Type B pancreatic cell (in vitro differentiated cells): ENCODE data around the gene ABCB4. TPM values are rescaled to one million over a fixed set of nuclear protein-coding genes. Genes with fewer than 3 reads are reported as not detected.
"Not testable (repeated sequence)": the region's sequence is repeated elsewhere in the genome, so short reads cannot be mapped to it uniquely, and the experiment has no call there.

Source experiments
- DNase-seq: peaks from one replicate; pipeline ENCODE4 v3.0.0; 2021; ENCODE audit warnings: mixed read lengths; ENCODE audit not compliant: unreplicated experiment; ENCODE audit errors: extremely low spot score
- H3K27ac Mint-ChIP-seq: 2 replicates; pipeline ENCODE4 v1.8.0; 2021; ENCODE audit warnings: mild to moderate bottlenecking, mixed read lengths
- H3K27me3 Mint-ChIP-seq: 2 replicates; pipeline ENCODE4 v1.8.0; 2021; ENCODE audit warnings: mixed read lengths
- H3K36me3 Mint-ChIP-seq: 2 replicates; pipeline ENCODE4 v1.8.0; 2021; ENCODE audit warnings: mixed read lengths
- H3K4me1 Mint-ChIP-seq: one replicate; pipeline ENCODE4 v1.8.0; 2021; ENCODE audit warnings: mixed read lengths; ENCODE audit not compliant: unreplicated experiment
- H3K4me3 Mint-ChIP-seq: 2 replicates; pipeline ENCODE4 v1.8.0; 2021; ENCODE audit warnings: mild to moderate bottlenecking, mixed read lengths
- H3K9me3 Mint-ChIP-seq: 2 replicates; pipeline ENCODE4 v1.8.0; 2021; ENCODE audit warnings: mixed read lengths
- total RNA-seq: library from RNA; stranded (reverse); gene quantifications from 2 replicates; pipeline ENCODE4 v1.2.1, GENCODE V29; 2021; ENCODE audit warnings: low replicate concordance
- TF ChIP-seq, protein P1 (sequence below): fragments of 200-600 bp; sonication (generic); conservative IDR thresholded peaks from 2 replicates; pipeline ENCODE4 v1.5.0; 2021; ENCODE audit warnings: antibody characterized with exemption, mild to moderate bottlenecking

ABCB4 gene
- total RNA-seq, 1 donor from 2014 or later: 1.6 TPM

DNA sequence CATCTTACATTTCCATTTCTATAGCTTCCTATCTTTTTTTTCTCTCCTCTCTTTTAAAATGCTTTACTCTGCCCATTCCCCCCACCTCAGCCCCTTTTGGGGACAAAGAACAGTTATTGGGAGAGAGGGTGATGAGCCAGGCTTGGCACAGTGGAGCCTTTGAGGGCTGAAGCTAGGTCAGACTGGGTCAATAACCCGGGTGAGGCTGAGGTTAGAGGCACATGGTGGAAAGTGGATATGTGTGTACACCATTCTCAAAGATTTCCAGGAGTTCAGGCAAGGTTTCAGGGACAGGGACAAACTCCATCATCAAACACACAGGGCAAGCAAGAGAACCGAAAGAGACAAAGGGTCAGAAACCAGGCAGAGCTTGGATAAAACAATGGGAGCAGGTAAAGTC is 11.5 kb downstream of the ABCB4 start:
- no peaks in the 10 kb centered on the region for H3K27me3 Mint-ChIP-seq

DNA sequence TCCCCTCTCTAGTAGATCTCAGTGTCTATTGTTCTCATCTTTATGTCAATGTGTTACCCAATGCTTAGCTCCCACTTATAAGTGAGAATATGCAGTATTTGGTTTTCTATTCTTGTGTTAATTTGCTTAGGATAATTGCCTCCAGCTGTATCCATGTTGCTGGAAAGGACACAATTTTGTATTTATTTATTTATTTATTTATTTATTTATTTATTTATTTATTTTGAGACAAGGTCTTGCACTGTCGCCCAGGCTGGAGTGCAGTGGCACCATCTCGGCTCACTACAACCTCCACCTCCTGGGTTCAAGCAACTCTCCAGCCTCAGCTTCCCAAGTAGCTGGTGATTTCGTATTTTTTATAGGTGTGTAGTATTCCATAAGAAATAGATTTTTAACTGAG is 15.0 kb downstream of the ABCB4 start:
- peaks cover 21% of the 10 kb centered on the region for H3K4me1 Mint-ChIP-seq

More for the DNA sequence above, 11.5 kb downstream of the ABCB4 start:
- no peak overlapping the region for H3K4me3 Mint-ChIP-seq
- TF ChIP-seq, protein P1, sequence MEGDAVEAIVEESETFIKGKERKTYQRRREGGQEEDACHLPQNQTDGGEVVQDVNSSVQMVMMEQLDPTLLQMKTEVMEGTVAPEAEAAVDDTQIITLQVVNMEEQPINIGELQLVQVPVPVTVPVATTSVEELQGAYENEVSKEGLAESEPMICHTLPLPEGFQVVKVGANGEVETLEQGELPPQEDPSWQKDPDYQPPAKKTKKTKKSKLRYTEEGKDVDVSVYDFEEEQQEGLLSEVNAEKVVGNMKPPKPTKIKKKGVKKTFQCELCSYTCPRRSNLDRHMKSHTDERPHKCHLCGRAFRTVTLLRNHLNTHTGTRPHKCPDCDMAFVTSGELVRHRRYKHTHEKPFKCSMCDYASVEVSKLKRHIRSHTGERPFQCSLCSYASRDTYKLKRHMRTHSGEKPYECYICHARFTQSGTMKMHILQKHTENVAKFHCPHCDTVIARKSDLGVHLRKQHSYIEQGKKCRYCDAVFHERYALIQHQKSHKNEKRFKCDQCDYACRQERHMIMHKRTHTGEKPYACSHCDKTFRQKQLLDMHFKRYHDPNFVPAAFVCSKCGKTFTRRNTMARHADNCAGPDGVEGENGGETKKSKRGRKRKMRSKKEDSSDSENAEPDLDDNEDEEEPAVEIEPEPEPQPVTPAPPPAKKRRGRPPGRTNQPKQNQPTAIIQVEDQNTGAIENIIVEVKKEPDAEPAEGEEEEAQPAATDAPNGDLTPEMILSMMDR: no peak
- H3K4me1 Mint-ChIP-seq: peaks cover 4% of the 10 kb centered on the region
- no peak overlapping the region for H3K27ac Mint-ChIP-seq
- H3K9me3 Mint-ChIP-seq: no peaks in the 10 kb centered on the region
- H3K36me3 Mint-ChIP-seq: no peaks in the 10 kb centered on the region
- no peak for DNase-seq

DNA sequence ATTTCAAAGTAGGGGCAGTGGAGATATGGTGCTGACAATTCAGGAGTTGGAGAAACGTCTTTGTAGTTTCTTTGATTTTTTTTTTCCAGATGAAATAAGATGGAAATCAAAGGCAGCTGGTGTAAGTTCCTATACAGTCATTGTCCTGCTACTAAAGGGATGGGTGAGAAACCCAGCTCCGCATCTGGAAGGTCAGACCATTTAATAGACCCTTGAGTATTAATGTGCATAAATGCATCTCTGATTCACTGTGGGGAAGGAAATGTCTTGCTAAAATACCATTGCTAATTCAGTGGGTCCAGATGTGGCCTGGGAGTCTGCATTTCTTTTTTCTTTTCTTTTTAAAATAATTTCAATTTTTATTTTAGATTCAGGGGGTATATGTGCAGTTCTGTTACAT is 15.5 kb downstream of the ABCB4 start:
- DNase-seq: no peak
- Mint-ChIP-seq H3K27ac (no peak overlapping the region), H3K4me1 (peaks cover 21% of the 10 kb centered on the region), H3K9me3 (no peaks in the 10 kb centered on the region), H3K27me3 (no peaks in the 10 kb centered on the region), H3K4me3 (no peak overlapping the region), H3K36me3 (no peaks in the 10 kb centered on the region)
- TF ChIP-seq, protein P1: no peak

More for the DNA sequence above, 15.0 kb downstream of the ABCB4 start:
- not testable (repeated sequence) for H3K9me3 Mint-ChIP-seq, H3K4me3 Mint-ChIP-seq, H3K27ac Mint-ChIP-seq, H3K27me3 Mint-ChIP-seq, H3K36me3 Mint-ChIP-seq, DNase-seq

DNA sequence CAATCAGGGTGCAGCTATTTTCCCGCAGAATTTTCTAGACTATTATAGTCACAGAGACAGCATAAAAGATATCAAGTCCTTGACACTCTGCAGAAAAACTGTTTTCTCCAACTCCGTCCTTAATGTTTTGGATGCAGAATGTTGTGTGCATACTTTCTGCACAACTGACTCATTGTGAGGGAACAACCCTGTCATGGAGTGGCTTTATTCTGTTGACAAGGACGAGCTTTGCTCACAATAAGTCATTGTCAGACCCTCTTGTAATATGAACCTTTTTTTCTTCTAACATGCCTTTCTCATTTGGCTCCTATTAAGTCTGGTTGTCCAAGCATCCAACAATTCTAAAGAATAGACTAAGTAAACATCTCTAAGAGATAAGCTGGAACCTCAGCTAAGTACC is 17.3 kb downstream of the ABCB4 start:
- DNase-seq: no peak
- no peak overlapping the region for H3K4me3 Mint-ChIP-seq
- no peaks in the 10 kb centered on the region for H3K27me3 Mint-ChIP-seq
- H3K9me3 Mint-ChIP-seq: no peaks in the 10 kb centered on the region
- H3K4me1 Mint-ChIP-seq: peaks cover 17% of the 10 kb centered on the region
- H3K27ac Mint-ChIP-seq: no peak overlapping the region
- TF ChIP-seq, protein P1: no peak
- H3K36me3 Mint-ChIP-seq: no peaks in the 10 kb centered on the region

DNA sequence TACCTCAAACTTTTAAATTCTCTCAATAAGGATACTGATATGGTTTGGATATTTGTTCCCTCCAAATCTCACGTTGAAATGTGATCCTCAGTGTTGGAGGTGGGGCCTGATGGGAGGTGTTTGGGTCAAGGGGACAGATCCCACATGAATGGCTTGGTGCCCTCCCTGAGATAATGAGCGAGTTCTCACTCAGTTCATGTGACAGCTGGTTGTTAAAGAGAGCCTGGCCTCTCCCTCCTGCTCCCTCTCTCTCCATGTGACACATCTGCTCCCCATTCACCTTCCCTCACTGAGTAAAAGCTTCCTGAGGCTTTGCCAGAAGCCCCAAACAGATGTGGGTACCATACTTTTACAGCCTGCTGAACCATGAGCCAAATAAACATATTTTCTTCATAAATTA is 19.2 kb downstream of the ABCB4 start:
- Mint-ChIP-seq H3K4me3 (no peak overlapping the region), H3K27me3 (no peaks in the 10 kb centered on the region), H3K9me3 (no peaks in the 10 kb centered on the region), H3K4me1 (peaks cover 17% of the 10 kb centered on the region), H3K36me3 (no peaks in the 10 kb centered on the region), H3K27ac (no peak overlapping the region)
- TF ChIP-seq, protein P1: no peak
- DNase-seq: no peak

DNA sequence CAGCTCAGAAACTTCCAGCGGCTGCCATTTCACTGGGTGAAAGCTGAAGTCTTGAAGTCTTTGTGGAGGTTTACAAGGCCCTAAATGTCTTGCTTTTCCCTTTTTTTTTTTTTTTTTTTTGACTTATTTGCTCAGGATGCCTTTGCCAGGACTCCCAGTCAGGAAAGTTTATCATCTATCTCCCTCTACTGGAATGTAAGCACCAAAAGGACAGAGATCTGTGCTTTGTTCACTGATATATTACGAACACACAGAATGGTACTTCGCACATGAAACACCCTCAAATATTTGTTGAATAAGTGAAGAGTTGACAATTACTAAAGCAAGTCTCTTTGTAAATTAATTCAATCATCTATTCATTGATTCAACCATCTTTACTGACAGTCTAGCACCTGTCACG is 23.2 kb downstream of the ABCB4 start:
- Mint-ChIP-seq H3K27ac (no peak overlapping the region), H3K27me3 (no peaks in the 10 kb centered on the region), H3K36me3 (no peaks in the 10 kb centered on the region), H3K4me3 (no peak overlapping the region), H3K4me1 (peaks cover 13% of the 10 kb centered on the region), H3K9me3 (no peaks in the 10 kb centered on the region)
- no peak for DNase-seq
- TF ChIP-seq, protein P1: no peak
